HG03521 (cell line): ENCODE results near the gene DKK2.

Experiments
- ATAC-seq: cut with Tn5 transposase; IDR thresholded peaks from one replicate; pipeline ENCODE4 v1.9.1; 2021; ENCODE audit warnings: mild to moderate bottlenecking, moderate library complexity; ENCODE audit not compliant: unreplicated experiment

Gene DKK2

DNA sequence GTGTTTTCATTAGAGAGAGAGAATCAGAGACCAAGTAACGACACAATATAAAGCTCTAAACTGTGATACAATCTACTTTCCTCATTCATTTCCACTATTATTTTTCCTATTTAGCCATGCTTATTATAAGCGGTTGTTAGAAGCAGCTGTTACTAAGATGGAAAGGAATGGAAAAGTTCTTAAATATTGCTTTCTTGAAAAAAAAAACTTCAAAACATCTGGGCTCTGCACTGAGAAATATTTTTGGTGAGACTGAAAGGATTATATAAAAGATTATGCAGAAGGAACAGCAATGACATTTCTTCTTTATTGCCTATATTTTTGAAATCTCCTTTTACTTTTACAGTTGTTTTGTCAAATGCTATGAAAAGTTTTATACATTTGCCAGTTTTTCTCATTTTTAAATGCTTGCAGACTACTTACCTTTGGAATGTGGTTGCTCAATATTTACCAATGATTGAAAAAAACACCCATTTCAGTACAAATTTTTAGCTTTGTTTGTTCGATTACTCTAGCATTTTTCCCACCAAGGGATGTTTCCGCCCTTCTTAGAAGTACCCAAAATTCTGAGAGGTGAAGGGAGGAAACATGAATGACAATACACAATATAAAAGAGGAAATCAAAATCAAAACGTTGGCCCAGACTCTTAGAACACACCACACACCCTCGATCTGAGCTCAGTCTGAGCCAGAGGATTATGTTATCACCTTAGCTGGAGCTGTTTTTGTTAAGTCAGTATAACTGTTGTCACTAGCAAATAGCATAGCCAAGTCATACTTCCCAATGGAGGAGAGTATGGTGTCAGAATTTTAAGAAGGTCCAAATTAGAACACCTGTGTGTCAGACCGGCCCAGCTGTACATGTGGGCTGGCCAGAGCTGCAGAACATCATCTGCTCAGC, 18.4 kb downstream of the DKK2 start:
- no peak for ATAC-seq

DNA sequence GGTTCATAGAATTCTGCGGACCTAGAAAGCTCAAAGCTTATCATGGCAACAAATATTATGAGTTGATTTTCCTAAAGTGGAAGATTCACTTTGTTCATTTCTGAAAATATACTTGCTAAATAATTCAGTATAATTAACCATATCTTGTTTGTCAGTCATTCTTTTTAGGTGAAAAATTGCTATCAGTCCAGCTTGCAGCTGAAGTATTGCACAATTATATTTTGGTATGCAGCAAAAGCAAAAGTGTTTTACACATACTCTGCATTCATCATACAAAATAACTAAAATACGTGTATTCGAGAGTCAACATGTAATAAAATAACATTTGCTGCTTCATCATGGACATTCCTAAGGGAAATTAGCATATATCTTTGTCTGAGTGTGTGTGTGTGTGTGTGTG, 24.8 kb downstream of the DKK2 start:
- no peak for ATAC-seq

DNA sequence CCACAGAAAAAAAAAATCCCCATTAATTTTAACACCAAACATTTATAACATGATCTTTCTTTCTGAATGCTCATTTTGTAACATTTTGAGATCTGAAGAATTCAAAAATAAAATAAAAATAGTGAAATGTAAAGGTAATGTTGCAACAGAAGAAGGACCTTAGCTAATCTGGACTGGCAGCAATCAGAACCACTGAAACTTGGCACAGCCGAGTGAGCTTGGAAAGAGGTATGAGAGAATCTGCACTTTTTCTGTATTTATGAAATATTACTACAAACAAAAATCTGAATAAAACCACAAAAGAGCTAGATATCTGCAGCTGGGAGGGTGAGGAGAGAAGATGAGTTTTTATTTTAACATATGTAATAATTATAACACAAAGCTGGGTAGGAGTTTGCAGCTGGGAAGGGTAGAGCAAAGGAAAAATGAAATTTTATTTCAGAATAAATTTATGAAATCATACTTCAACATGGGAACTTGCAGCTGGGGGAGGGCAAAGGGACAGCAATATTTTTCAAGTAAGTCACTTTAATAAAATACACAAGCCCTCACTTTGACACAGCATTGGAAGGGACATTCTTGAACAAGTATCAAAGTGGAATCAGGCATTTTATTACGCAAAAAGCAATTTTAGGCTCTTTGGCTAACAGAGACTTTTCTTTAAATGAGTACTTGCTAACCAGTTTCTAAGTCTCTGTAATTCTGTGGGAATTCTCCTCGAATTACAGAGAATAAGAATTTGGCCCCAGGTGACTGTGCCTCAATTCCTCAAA, 26.7 kb downstream of the DKK2 start:
- no peak for ATAC-seq

DNA sequence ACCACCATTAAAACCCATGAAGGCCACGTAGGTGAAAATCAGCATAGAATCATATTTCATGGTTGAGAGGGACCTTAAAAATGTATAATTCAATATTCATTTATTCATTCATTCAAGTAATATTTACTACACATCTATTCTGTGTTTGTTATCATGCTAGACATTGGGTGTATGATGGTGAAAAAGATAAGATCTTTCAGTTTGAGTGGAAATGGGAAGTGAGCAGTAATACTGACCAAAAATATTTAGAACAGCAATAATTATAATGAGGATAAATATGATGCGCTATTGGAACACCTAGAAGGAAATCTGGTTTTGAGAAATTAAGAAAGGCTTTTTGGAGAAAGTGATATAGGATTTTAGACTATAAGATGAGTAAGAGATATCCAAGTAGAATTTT, 28.0 kb downstream of the DKK2 start:
- ATAC-seq = no peak

DNA sequence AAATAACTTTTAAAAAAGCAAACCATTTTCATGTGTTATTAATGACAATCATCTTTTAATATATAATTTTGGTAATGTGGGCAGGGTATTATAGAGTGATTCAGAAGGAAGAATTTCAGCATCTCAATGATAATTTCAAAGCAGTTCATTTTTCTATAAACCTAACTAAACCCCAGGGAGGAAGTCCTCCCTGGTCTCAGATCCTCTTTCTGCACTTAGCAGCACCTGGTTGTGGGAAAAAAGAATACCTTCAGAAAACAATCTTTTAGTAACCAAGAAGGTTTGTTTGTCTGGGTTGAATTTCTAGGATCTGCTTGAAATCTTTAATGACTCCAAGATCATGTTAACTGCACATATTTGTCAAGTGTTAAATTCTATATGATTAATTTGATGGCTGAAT, 29.9 kb downstream of the DKK2 start:
- ATAC-seq = no peak

DNA sequence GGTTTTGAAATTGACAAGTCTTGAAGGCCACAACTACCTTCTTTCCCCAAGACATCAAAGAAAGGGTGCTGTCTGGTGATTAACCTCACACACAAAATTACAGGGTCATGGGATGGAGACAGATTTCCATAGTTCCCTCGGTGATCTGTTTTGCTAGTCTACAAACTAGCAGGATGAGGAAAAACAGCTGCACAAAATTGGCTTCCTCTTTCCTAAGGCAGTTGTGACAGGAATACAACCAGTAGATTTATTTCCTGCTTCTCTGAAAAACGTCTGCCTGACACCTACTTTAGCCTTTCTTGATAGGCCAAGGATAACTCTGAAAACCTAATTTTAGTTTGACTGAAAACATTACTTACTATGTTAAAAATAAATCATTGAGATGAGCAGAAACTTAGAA, 39.6 kb downstream of the DKK2 start:
- ATAC-seq = no peak

DNA sequence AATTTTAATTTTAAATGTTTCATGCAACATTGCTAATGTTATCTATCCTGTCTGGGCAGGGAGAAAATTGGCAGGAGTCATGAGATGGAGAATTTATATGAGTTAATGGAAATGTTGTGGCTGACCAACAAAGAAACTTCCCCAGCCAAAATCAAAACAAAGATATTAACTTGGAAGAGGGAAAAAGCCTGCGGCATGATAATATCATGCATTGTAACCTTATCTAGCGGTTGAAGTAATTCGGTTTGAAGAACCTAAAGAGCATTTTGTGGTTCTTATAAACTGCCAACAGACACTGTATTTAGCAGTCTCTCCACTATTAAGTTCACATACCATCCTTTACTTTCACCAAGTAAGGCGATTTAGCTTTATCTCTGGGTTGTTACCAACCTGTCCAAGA, 42.3 kb downstream of the DKK2 start:
- no peak for ATAC-seq

DNA sequence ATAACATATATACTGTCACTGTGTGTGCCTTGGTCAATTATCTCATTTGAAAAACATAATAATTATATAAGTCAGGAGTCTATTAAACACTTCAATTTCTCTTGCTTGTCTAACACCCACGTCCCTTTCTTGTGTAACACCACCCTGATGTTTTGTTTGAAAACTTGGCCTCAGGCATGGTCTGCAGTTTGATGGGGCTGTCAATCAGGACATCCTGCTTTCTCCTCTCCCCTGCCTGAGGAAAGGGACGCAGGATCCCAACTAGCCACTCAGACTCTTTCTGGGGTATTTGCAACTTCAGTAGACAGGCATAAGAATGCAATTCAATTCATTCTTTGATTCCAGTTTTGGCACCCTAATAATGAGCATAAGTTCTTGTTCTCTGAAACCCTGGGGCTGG, 48.8 kb downstream of the DKK2 start:
- no peak for ATAC-seq

DNA sequence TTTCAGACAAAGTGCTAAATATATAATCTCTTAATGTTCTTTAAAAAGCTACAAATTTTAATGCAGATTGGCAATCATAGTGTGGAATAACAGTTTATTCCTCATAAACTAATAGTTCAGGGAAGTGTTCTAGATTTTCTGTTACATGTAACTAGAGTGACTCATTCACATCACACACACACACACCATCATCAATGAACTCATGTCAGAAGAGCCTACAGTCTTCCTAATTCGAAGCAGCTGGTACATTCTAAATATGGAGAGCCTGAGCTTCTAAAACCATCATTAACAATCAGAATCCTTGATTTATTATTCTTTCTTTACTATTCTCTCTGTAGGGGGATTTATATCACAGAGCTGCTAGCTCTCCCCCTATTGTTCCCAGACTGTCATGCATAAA, 49.6 kb downstream of the DKK2 start:
- no peak for ATAC-seq

DNA sequence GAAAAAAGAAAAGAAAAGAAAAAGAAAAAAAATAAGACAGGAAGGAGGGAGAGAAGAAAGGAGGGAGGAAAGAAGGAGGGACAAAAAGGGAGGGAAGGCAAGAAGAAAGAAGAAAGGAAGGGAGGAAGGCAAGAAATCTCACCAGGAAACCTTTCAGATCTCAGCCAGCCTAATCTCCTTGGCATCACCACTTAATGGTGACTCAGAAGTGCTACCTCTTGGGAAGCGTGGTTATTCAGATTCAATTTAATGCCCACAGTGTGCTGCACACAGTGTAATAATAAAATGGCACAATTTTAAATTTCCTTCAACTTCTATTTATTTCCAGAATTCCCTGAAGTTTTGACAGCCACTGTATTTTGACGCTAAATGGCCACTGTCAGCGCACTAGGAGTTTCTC, 50.3 kb downstream of the DKK2 start:
- no peak for ATAC-seq

DNA sequence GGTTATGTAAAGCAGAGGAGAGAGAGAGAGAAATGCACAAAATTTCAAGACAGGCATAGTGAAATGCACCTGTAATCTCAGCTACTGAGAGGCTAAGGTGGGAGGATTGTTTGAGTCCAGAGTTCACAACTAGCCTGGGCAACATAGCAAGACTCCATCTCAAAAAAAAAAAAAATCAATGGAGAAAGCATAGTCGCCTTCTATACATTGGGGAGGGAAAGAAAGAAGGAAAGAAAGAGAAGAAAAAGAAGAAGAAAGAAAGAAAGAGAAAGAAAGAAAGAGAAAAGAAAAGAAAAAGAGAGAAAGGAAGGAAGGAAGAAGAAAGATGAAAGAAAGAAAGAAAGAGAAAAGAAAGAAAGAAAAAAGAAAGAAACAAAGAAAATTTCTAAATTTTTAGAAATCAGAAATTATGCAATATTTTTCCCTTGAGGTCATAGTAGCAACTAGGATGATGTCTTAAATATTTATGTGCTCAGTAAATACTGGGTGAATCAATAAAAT, 53.4 kb downstream of the DKK2 start:
- ATAC-seq = no peak

DNA sequence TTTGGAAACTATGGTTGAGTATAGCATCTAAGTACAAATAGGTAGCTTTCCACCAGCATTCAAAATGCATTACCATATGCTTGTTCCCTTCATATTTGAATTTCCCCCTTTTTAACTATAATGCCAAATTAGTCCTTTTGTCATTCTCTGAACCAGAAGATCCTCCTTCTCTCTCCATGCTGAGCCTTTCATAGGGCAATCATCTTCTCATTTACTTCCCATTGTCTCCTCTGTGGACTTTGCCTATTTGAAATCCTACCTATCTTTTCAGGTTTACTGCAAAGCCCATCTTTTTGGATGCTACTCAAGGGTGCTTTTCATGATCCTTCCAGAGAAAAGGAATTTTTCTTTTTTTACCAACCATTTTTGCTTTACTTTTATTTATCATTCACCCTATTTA, 54.7 kb downstream of the DKK2 start:
- ATAC-seq = no peak

DNA sequence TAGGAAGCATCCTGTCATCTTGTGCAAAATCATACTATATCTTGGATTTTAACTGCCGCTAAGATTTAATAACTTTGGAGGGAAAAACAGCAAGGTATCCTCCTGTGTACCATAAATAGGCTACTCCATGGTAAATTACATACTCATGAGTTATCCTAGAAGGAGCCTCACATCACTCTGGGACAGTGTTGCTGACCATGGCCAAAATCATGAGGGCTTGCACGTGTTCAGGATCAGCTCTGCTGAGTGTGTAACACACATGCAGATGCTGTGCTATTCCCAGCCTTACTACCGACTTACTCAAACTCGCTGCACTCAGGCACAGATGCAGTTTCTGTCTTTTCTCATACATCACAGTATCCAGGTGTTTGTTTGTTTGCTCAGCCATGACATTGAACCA, 56.6 kb downstream of the DKK2 start:
- no peak for ATAC-seq

DNA sequence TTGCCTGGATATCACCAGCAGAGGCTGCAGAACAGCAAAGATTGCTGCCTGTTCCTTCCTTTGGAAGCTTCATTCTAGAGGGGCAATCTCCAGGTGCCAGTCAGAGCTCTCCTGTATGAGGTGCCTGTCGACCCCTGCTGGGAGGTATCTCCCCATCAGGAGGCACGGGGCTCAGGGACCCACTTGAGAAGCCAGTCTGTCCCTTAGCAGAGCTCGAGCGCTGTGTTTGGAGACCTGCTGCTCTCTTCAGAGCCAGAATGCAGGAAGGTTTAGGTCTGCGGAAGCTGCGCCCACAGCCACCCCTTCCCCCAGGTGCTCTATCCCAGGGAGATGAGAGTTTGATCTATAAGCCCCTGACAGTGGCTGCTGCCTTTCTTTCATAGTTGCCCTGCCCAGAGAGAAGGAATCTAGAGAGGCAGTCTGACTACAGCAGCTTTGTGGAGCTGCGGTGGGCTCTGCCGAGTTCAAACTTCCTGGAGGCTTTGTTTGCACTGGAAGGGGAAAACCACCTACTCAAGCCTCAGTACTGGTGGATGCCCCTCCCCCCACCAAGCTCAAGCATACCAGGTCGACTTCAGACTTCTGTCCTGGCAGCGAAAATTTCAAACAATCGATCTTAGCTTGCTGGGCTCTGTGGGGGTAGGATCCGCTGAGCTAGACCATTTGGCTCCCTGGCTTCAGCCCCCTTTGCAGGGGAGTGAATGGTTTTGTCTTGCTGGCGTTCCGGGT, 57.9 kb downstream of the DKK2 start:
- no peak for ATAC-seq

DNA sequence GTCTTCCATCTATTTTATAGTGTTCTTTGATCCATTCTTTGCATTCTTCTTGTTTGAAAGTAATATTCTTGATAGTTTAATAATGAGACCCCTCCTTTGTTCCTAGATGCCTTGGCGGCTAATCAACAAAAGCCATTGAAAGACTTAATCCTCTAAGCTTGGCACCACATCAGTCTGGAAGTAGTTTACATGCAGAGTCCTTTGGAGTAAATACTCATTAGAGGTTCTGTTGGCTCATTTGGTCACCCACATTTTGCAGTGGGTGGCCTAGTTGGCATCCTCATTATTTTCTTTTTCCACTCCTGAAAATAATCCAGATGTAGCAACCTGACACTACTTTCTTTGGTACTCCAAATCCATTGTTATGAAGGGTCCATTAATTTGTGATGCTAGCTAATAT, 64.5 kb downstream of the DKK2 start:
- no peak for ATAC-seq

DNA sequence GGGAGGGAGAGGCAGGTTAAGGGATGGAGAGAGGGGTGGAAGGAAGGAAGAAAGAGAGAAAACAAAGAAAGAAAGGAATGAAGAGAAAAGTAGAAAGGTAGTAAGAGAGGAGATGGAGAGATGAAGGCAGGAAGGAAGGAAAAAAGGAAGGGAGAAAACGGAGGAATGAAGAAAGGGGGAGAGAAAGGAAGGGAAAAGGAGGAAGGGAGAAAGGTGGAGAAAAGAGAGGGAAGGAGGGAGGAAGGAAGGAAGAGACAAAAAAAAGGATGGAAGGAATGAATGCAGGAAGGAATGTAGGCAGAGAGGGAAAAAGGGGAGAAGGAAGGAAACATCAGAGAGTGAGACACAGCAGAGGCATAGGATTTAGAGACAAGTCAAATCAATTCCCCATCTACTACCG, 68.2 kb downstream of the DKK2 start:
- no peak for ATAC-seq

DNA sequence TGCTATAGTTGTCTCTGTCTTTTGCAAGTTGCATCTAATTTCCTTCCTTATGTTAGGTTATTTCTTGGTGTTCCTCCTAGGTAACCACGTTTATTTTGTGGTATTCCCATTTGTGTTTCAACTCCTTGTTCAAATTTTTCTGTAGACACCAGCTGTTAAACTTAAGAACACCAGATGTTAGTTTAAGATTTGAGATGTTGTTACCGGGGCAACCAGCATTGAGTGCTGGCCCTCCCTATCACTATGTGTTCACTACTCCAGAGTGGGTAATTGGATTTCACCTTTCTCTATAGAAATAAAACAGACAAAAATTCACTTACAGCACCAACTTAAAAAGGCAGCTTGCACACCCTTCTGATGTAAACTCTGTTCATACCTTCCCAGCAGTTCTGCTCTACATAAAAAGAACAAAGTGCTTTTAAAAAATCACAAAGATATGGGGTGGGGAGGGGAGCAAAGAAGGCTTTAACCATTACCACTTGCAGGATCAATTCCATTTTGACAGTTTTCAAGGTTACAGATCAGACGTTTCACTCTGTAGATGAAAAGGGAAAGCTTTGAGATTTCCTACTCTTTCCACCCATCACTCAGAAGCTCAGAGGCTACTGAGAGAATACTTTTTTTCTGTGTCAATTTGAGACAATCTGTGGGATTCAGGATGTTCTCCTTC, 82.9 kb downstream of the DKK2 start:
- ATAC-seq = no peak

DNA sequence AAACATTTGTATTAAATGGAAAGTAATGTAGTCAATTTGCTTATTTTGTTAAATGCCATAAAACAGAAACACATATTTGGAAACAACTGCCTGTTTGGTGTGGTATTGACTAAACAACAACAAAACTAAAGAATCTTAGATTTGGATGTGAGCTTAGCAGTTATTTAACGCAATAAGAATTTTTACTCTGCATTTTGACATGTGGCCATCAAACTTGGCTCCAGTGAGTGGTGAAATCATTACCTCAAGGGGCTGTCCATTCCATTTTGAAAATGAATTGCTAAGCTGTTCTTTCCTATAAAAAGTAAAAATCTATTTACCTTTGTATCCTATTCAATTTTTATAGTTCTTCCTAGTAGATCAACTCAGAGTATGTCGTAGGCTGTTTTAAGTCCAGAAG, 84.2 kb downstream of the DKK2 start:
- ATAC-seq = no peak

DNA sequence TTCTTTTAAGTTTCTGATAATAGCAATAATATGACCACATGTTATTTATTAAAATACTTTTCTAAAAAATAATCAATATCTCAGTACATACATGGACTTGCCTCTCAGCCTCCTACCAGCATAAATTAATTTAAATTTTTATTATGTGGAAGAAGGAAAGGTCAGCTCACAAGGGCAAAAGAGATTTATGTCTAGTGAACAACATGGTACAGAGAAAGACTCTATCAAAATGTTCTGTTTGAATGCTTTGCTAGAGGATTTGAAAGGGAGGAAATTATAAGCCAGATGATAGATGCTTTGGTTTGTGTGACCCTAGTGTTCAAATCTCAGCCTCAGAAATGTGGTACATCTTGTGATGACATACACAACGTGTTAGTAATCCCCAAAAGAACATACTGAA, 94.3 kb downstream of the DKK2 start:
- ATAC-seq = no peak

DNA sequence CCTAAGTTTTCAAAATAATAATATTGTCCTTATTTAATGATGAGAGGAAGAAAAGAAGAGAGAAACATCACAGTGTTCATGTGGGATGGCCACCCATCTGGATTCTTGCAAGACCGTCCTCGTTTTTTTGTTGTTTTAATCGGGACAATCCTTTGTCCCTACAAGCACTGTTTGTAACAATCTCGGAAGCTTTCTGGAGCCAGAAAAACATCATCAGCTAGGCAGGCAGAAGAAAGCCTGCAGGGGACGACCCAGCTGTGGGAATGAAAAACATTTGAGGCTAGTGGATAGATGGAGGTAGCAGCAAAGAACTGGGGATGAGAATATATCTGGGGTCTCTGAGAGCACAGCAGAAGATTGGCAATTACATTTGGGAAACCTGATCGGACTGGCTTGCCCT, 105.6 kb downstream of the DKK2 start:
- no peak for ATAC-seq

DNA sequence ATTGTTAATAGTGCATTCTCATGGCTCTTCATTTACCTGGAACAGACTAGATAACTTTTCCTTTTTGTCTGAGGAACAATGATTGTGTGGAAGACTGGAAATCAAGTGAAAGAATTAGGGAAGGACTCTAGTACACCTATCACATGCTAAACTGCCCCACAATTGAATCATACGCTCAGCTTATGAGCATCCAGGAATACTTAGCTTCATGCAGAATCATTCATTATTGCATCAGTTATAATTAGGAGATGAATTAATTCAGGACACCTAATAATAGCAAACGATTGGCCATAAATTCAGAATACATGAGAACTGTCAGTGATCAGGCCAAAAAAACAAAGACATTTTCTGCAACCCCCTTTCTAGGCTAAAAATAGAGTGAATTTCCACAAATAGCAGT, 106.9 kb downstream of the DKK2 start:
- ATAC-seq = no peak
